HepG2 (cell line): ENCODE data around the gene CORO7. TPM values are rescaled to one million over a fixed set of nuclear protein-coding genes. Genes with fewer than 3 reads are reported as not detected.

ENCODE experiments used
- CC2D1A ChIP-seq: sonication (generic); formaldehyde crosslinking; IDR thresholded peaks from 2 replicates; pipeline ENCODE4 v1.8.1; 2023; ENCODE audit warnings: mild to moderate bottlenecking, missing genetic modification reagents
- CHD4 ChIP-seq: fragments of 200-600 bp; sonication (generic); IDR thresholded peaks from 2 replicates; pipeline ENCODE4 v1.7.0; 2017; ENCODE audit warnings: mild to moderate bottlenecking, low read length, borderline replicate concordance
- EED ChIP-seq: sonication (generic); formaldehyde crosslinking; IDR thresholded peaks from 2 replicates; pipeline ENCODE4 v1.5.0; 2020; ENCODE audit warnings: mild to moderate bottlenecking, missing genetic modification reagents
- FOXP4 ChIP-seq: sonication (generic); formaldehyde crosslinking; IDR thresholded peaks from 2 replicates; pipeline ENCODE4 v1.4.0; 2020; ENCODE audit warnings: missing genetic modification reagents
- GFI1 ChIP-seq: sonication (generic); formaldehyde crosslinking; IDR thresholded peaks from 2 replicates; pipeline ENCODE4 v1.5.0; 2020; ENCODE audit warnings: missing genetic modification reagents, mild to moderate bottlenecking, borderline replicate concordance
- HOXA5 ChIP-seq: sonication (generic); formaldehyde crosslinking; IDR thresholded peaks from 2 replicates; pipeline ENCODE4 v1.4.0; 2020; ENCODE audit warnings: missing genetic modification reagents
- IRF2 ChIP-seq: IDR thresholded peaks from 2 replicates; pipeline ENCODE4 v1.6.1; 2018; ENCODE audit warnings: missing genetic modification reagents, missing compliant biosample characterization
- IRF9 ChIP-seq: sonication (generic); formaldehyde crosslinking; IDR thresholded peaks from 2 replicates; pipeline ENCODE4 v1.8.0; 2022; ENCODE audit warnings: missing genetic modification reagents, mild to moderate bottlenecking, borderline replicate concordance
- KLF16 ChIP-seq, 2 experiments: sonication (generic) in 1 of 2; formaldehyde crosslinking in 1 of 2; IDR thresholded peaks; 2 replicates each; pipeline versions ENCODE4 v1.6.1 to v1.8.0; 2016 to 2023; ENCODE audit warnings: missing genetic modification reagents in 2 of 2, missing compliant biosample characterization in 1 of 2
- MTERF4 ChIP-seq: sonication (generic); formaldehyde crosslinking; IDR thresholded peaks from 2 replicates; pipeline ENCODE4 v1.8.0; 2023; ENCODE audit warnings: mild to moderate bottlenecking, missing genetic modification reagents
- NBN ChIP-seq: fragments of 450-650 bp; conservative IDR thresholded peaks from 2 replicates; pipeline ENCODE4 v1.6.1; 2017
- TARDBP ChIP-seq: sonication (generic); formaldehyde crosslinking; IDR thresholded peaks from 2 replicates; pipeline ENCODE4 v1.8.0; 2022; ENCODE audit warnings: mild to moderate bottlenecking, missing genetic modification reagents
- TCF7 ChIP-seq: sonication (generic); IDR thresholded peaks from 2 replicates; pipeline ENCODE4 v1.6.1; 2016; ENCODE audit warnings: antibody characterized with exemption, low read depth
- ZBTB20 ChIP-seq: sonication (generic); formaldehyde crosslinking; IDR thresholded peaks from 2 replicates; pipeline ENCODE4 v1.8.1; 2023; ENCODE audit warnings: missing genetic modification reagents, low read depth, mild to moderate bottlenecking, borderline replicate concordance
- ZBTB7B ChIP-seq: sonication (generic); formaldehyde crosslinking; IDR thresholded peaks from 2 replicates; pipeline ENCODE4 v1.4.0; 2020; ENCODE audit warnings: missing genetic modification reagents
- ZNF556 ChIP-seq: sonication (generic); formaldehyde crosslinking; IDR thresholded peaks from 2 replicates; pipeline ENCODE4 v1.4.0; 2020; ENCODE audit warnings: mild to moderate bottlenecking, missing genetic modification reagents, borderline replicate concordance
- ZNF672 ChIP-seq: sonication (generic); formaldehyde crosslinking; IDR thresholded peaks from 2 replicates; pipeline ENCODE4 v1.8.1; 2022; ENCODE audit warnings: missing genetic modification reagents
- ZNF678 ChIP-seq: sonication (generic); formaldehyde crosslinking; IDR thresholded peaks from 2 replicates; pipeline ENCODE4 v1.4.0; 2020; ENCODE audit warnings: mild to moderate bottlenecking, missing genetic modification reagents
- polyA plus RNA-seq, 8 experiments: library from polyadenylated mRNA; depleted of rRNA in 3 of 8; stranded (reverse) in 7 of 8; unstranded in 1 of 8; fragments of >200 nt; fragmentation: Illumina TruSeq in 4 of 8; extraction: Trizol in 4 of 8; gene quantifications; 2 replicates each; pipeline versions ENCODE4 v1.2.1 to v1.2.3, GENCODE V29; 2011 to 2016; ENCODE audit warnings: low read depth in 4 of 8, missing spikeins in 1 of 8, mixed read lengths in 1 of 8; ENCODE audit not compliant: insufficient read depth in 1 of 8
- total RNA-seq, 5 experiments: library from RNA; depleted of rRNA; stranded (reverse); fragments of >200 nt; fragmentation: Illumina TruSeq; extraction: Trizol; gene quantifications; 2 replicates each; pipeline ENCODE4 v1.2.3, GENCODE V29; 2016; ENCODE audit warnings: low read depth in 1 of 5
- TF ChIP-seq, protein P1 (sequence below): sonication (generic); formaldehyde crosslinking; IDR thresholded peaks from 2 replicates; pipeline ENCODE4 v1.4.0; 2020; ENCODE audit warnings: missing genetic modification reagents; ENCODE audit errors: not compliant biosample characterization
- TF ChIP-seq, protein P2 (sequence below): sonication (generic); formaldehyde crosslinking; conservative IDR thresholded peaks from 2 replicates; pipeline ENCODE4 v1.5.0; 2020; ENCODE audit warnings: missing genetic modification reagents
- TF ChIP-seq, protein P3 (sequence below): sonication (generic); formaldehyde crosslinking; IDR thresholded peaks from 2 replicates; pipeline ENCODE4 v1.4.0; 2020; ENCODE audit warnings: missing genetic modification reagents
- TF ChIP-seq, protein P4 (sequence below): sonication (generic); formaldehyde crosslinking; IDR thresholded peaks from 2 replicates; pipeline ENCODE4 v1.5.0; 2020; ENCODE audit warnings: missing genetic modification reagents

CORO7 gene
- total and polyA plus RNA-seq, 2 of the 13 experiments (the other 11 are each of a cell fraction or from before 2014, with no cell fraction given), result 9.9 to 14.3 TPM

GRCh38 chr16:4367393-4367856, 49.0 kb downstream of the CORO7 start (continued):
- no peak for TF ChIP-seq KLF16 (CRISPR knock-in tag; IDR thresholded peaks at IDR 0.05)
- peak; percentile 98 for TF ChIP-seq CHD4
- TF ChIP-seq TCF7, result no peak
- peak; percentile 76 for TF ChIP-seq FOXP4 (CRISPR knock-in tag)
- TF ChIP-seq ZBTB20 (CRISPR knock-in tag), result 0 out of 2 replicates have a peak, but pooled peaks have one; percentile 35
- TF ChIP-seq HOXA5 (CRISPR knock-in tag), result no peak
- no peak for TF ChIP-seq NBN
- TF ChIP-seq, protein P1, sequence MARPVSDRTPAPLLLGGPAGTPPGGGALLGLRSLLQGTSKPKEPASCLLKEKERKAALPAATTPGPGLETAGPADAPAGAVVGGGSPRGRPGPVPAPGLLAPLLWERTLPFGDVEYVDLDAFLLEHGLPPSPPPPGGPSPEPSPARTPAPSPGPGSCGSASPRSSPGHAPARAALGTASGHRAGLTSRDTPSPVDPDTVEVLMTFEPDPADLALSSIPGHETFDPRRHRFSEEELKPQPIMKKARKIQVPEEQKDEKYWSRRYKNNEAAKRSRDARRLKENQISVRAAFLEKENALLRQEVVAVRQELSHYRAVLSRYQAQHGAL (CRISPR knock-in tag), result no peak
- TF ChIP-seq CC2D1A (CRISPR knock-in tag), result no peak
- TF ChIP-seq IRF2, result no peak
- no peak for TF ChIP-seq ZNF672 (CRISPR knock-in tag)
- TF ChIP-seq, protein P2, sequence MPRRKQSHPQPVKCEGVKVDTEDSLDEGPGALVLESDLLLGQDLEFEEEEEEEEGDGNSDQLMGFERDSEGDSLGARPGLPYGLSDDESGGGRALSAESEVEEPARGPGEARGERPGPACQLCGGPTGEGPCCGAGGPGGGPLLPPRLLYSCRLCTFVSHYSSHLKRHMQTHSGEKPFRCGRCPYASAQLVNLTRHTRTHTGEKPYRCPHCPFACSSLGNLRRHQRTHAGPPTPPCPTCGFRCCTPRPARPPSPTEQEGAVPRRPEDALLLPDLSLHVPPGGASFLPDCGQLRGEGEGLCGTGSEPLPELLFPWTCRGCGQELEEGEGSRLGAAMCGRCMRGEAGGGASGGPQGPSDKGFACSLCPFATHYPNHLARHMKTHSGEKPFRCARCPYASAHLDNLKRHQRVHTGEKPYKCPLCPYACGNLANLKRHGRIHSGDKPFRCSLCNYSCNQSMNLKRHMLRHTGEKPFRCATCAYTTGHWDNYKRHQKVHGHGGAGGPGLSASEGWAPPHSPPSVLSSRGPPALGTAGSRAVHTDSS, result no peak
- TF ChIP-seq, protein P3, sequence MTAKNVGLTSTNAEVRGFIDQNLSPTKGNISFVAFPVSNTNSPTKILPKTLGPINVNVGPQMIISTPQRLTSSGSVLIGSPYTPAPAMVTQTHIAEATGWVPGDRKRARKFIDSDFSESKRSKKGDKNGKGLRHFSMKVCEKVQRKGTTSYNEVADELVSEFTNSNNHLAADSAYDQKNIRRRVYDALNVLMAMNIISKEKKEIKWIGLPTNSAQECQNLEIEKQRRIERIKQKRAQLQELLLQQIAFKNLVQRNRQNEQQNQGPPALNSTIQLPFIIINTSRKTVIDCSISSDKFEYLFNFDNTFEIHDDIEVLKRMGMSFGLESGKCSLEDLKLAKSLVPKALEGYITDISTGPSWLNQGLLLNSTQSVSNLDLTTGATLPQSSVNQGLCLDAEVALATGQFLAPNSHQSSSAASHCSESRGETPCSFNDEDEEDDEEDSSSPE (CRISPR knock-in tag), result no peak
- TF ChIP-seq IRF9 (CRISPR knock-in tag), result peak; percentile 77; the same call in 1 of the 2 replicates
- TF ChIP-seq, protein P4, sequence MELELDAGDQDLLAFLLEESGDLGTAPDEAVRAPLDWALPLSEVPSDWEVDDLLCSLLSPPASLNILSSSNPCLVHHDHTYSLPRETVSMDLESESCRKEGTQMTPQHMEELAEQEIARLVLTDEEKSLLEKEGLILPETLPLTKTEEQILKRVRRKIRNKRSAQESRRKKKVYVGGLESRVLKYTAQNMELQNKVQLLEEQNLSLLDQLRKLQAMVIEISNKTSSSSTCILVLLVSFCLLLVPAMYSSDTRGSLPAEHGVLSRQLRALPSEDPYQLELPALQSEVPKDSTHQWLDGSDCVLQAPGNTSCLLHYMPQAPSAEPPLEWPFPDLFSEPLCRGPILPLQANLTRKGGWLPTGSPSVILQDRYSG (CRISPR knock-in tag), result no peak
- TF ChIP-seq TARDBP (CRISPR knock-in tag), result peak; percentile 89
- peak; percentile 86 for TF ChIP-seq ZNF556
- no peak for TF ChIP-seq ZNF678
- peak; percentile 75; the same call in 1 of the 2 replicates for TF ChIP-seq ZBTB7B (CRISPR knock-in tag)
- no peak; the same call in 1 of the 2 replicates for TF ChIP-seq GFI1 (CRISPR knock-in tag)
- TF ChIP-seq EED (CRISPR knock-in tag), result no peak
- TF ChIP-seq MTERF4 (CRISPR knock-in tag), result no peak
